Osteoblast (primary cell): ENCODE results near the gene COCH. TPM values are rescaled to one million over a fixed set of nuclear protein-coding genes. Genes with fewer than 3 reads are reported as not detected.
"Not testable (repeated sequence)": the region's sequence is repeated elsewhere in the genome, so short reads cannot be mapped to it uniquely, and the experiment has no call there.

ENCODE experiments used
- DNase-seq: peaks from one replicate; pipeline ENCODE4 v3.0.0; 2011; ENCODE audit warnings: low spot score, mixed read lengths; ENCODE audit not compliant: insufficient read length; ENCODE audit errors: missing footprints
- H2AFZ ChIP-seq: 2 replicates; pipeline ENCODE4 v1.6.0; 2011; ENCODE audit warnings: mild to moderate bottlenecking, low read length
- H3K27ac ChIP-seq: 2 replicates; pipeline ENCODE4 v1.5.1; 2011; ENCODE audit warnings: mild to moderate bottlenecking, low read depth, low read length, moderate library complexity
- H3K27me3 ChIP-seq: 2 replicates; pipeline ENCODE4 v1.6.0; 2012; ENCODE audit warnings: mild to moderate bottlenecking, control low read depth, inconsistent platforms, low read length, moderate library complexity; ENCODE audit not compliant: insufficient read depth
- H3K36me3 ChIP-seq: 2 replicates; pipeline ENCODE4 v1.5.1; 2011; ENCODE audit warnings: mild to moderate bottlenecking, low read length, control low read depth, moderate library complexity; ENCODE audit not compliant: insufficient read depth
- H3K4me1 ChIP-seq: 2 replicates; pipeline ENCODE4 v1.5.1; 2011; ENCODE audit warnings: mild to moderate bottlenecking, low read length, control low read depth, moderate library complexity; ENCODE audit not compliant: insufficient read depth
- H3K4me2 ChIP-seq: 2 replicates; pipeline ENCODE4 v1.6.0; 2011; ENCODE audit warnings: mild to moderate bottlenecking, low read length; ENCODE audit not compliant: insufficient read depth
- H3K4me3 ChIP-seq: fragments of 200-600 bp; sonication (generic); 3 replicates; pipeline ENCODE4 v1.5.1; 2012; ENCODE audit warnings: mild to moderate bottlenecking, low read length, inconsistent platforms; ENCODE audit not compliant: insufficient read depth
- H3K79me2 ChIP-seq: 2 replicates; pipeline ENCODE4 v1.6.0; 2012; ENCODE audit warnings: mild to moderate bottlenecking, low read length, control low read depth, inconsistent platforms; ENCODE audit not compliant: insufficient read depth
- H3K9me3 ChIP-seq: 2 replicates; pipeline ENCODE4 v1.5.1; 2011; ENCODE audit warnings: low read depth, low read length, control low read depth
- H4K20me1 ChIP-seq: 2 replicates; pipeline ENCODE4 v1.6.0; 2012; ENCODE audit warnings: mild to moderate bottlenecking, low read length, control low read depth; ENCODE audit not compliant: insufficient read depth
- CTCF ChIP-seq: IDR thresholded peaks from 2 replicates; pipeline ENCODE4 v1.5.1; 2011; ENCODE audit warnings: mild to moderate bottlenecking, low read depth, low read length, moderate library complexity; ENCODE audit errors: extremely low read depth
- total RNA-seq: library from RNA; depleted of rRNA; stranded (reverse); fragments of >200 nt; gene quantifications from 2 replicates; pipeline ENCODE4 v1.2.3, GENCODE V29; 2012

Gene COCH
- total RNA-seq, 1 donor, result 1.1 TPM

DNA sequence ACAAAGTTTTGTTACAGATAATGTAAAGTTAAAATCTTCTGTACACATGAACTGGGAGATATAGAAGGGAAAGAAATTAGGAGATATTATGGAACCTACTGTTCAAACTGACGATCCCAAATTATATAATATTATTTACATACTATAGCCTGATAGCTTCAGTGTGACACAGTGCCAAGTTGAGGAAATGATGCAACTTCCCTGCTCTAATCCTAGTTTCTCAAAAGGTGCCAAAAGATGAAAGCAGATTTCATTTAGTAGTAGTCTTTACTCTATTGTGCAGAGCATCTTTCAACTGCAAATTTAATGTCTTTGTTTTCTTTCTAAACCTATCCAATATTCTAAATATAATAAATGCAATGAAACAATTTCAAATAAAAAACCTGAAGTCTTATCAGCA lies 46.9 kb downstream of the COCH start:
- no peaks in the 10 kb centered on the region for H3K9me3 ChIP-seq
- no peak for TF ChIP-seq CTCF

DNA sequence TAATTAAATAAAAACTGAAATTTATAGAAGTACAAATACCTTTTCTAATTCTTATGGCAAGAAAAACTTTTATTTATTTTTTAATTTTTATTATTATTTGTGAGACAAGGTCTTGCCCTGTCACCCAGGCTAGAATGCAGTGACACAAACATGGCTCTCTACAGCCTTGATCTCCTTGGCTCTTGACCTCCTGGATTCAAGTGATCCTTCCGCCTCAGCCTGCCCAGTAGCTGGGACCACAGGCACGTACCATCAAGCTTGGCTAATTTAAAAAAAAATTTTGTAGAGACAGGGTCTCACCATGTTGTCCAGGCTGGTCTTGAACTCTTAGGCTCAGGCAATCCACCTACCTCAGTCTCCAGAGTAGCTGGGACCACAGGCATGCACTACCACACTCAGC lies 47.4 kb downstream of the COCH start:
- H3K4me2 ChIP-seq, result no peak overlapping the region
- no peak for DNase-seq
- no peak overlapping the region for H3K27ac ChIP-seq

More for the DNA sequence above, 46.9 kb downstream of the COCH start:
- peaks cover 16% of the 10 kb centered on the region for H3K79me2 ChIP-seq
- H3K27me3 ChIP-seq, result no peaks in the 10 kb centered on the region
- H4K20me1 ChIP-seq, result no peaks in the 10 kb centered on the region
- no peak overlapping the region for H3K4me3 ChIP-seq
- no peak overlapping the region for H3K4me2 ChIP-seq
- DNase-seq, result no peak
- no peak overlapping the region for H2AFZ ChIP-seq
- H3K27ac ChIP-seq, result no peak overlapping the region
- H3K36me3 ChIP-seq, result peaks cover 9% of the 10 kb centered on the region
- H3K4me1 ChIP-seq, result no peaks in the 10 kb centered on the region

GRCh38 chr14:30925254-30925653 lies 50.9 kb downstream of the COCH start:
- TF ChIP-seq CTCF, result no peak
- H4K20me1 ChIP-seq, result no peaks in the 10 kb centered on the region
- H3K36me3 ChIP-seq, result peaks cover 9% of the 10 kb centered on the region

More for the DNA sequence above, 47.4 kb downstream of the COCH start:
- H3K4me3 ChIP-seq, result no peak overlapping the region
- H3K36me3 ChIP-seq, result peaks cover 10% of the 10 kb centered on the region
- H3K79me2 ChIP-seq, result peaks cover 16% of the 10 kb centered on the region
- no peak overlapping the region for H2AFZ ChIP-seq
- no peaks in the 10 kb centered on the region for H3K27me3 ChIP-seq
- no peaks in the 10 kb centered on the region for H3K4me1 ChIP-seq
- TF ChIP-seq CTCF, result no peak
- H4K20me1 ChIP-seq, result no peaks in the 10 kb centered on the region
- no peaks in the 10 kb centered on the region for H3K9me3 ChIP-seq

DNA sequence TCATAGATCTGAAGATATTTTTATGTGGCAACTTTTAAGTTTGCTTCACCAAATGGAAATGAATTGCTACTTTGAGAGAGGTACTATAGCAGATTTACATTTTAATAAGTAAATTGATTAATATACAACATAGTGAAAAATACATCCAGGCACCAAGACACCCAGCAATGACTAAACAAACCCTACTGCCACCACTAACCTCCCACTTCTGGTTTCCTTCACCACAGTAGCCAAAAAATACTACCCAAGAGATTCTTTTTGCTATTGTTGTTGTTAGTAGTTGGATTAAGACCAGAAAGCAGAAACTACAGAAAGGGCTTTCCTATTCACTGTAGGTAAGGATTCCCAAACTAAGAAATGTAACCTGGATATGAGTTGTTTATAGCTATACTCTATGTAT lies 54.1 kb downstream of the COCH start:
- Histone ChIP-seq H3K4me1 (no peaks in the 10 kb centered on the region), H3K27me3 (no peaks in the 10 kb centered on the region), H3K4me2 (no peak overlapping the region), H2AFZ (no peak overlapping the region), H3K27ac (no peak overlapping the region), H3K9me3 (no peaks in the 10 kb centered on the region), H3K79me2 (peaks cover 7% of the 10 kb centered on the region), H3K36me3 (peaks cover 9% of the 10 kb centered on the region), H3K4me3 (no peak overlapping the region), H4K20me1 (no peaks in the 10 kb centered on the region)
- TF ChIP-seq CTCF, result no peak
- no peak for DNase-seq

More at GRCh38 chr14:30925254-30925653, 50.9 kb downstream of the COCH start:
- no peak overlapping the region for H2AFZ ChIP-seq
- H3K79me2 ChIP-seq, result peaks cover 8% of the 10 kb centered on the region
- DNase-seq, result no peak
- no peaks in the 10 kb centered on the region for H3K9me3 ChIP-seq
- no peaks in the 10 kb centered on the region for H3K4me1 ChIP-seq
- H3K27ac ChIP-seq, result no peak overlapping the region
- H3K4me2 ChIP-seq, result no peak overlapping the region
- H3K4me3 ChIP-seq, result no peak overlapping the region
- no peaks in the 10 kb centered on the region for H3K27me3 ChIP-seq

DNA sequence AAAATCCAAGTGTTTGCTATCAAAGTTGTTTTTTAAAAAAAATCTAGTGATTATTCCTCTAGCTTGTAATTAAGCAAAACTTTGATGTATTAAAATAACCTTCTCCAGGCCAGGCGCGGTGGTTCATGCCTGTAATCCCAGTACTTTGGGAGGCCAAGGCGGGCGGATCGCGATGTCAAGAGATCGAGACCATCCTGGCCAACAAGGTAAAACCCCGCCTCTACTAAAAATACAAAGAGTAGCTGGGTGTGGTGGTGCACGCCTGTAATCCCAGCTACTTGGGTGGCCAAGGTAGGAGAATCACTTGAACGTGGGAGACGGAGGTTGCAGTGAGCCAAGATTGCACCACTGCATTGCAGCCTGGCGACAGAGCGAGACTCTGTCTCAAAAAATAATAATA lies 59.6 kb downstream of the COCH start:
- not testable (repeated sequence) for H2AFZ ChIP-seq, H4K20me1 ChIP-seq, H3K27me3 ChIP-seq

More for the DNA sequence above, 59.6 kb downstream of the COCH start:
- not testable (repeated sequence) for H3K9me3 ChIP-seq, H3K4me2 ChIP-seq, H3K79me2 ChIP-seq, H3K4me3 ChIP-seq, H3K4me1 ChIP-seq, H3K27ac ChIP-seq, DNase-seq
- peaks cover 30% of the 10 kb centered on the region for H3K36me3 ChIP-seq
